Measurements from ENCODE around the gene FHOD3.

DNA sequence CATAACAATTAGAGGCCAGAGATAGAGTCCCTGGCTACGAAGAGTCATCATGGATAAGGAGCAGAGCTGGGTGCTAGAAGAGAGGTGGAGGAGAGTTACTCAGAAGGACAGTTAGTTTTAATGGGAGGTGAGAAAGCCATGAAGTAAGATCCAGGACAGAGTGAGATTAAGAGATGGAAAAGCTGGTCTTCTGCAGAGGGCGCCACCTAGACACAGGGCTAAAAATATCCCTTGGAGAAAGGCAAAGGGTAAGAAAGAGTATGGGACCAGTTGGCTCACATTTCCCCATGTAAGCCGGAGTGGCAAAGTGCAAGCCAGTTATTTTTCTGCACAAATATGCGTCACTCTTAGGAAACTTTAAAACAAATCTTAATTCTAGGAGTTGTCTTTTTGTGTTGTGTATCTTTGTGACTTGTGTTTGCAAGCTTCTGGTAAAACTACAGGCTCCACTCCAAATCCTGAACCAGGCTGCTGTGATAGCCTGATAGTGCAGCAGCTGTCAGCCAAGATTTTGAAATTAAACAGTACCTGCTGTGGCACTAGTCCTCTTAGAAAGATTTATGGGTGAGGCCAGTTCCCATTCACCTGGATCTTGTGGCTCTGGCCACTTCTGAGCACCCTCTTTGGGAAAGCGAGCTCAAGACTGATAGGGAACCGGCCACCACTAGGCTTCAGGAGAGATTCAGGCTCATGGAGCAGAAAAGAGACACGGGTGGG, 327.1 kb downstream of the FHOD3 start:
- TF ChIP-seq, protein P1, sequence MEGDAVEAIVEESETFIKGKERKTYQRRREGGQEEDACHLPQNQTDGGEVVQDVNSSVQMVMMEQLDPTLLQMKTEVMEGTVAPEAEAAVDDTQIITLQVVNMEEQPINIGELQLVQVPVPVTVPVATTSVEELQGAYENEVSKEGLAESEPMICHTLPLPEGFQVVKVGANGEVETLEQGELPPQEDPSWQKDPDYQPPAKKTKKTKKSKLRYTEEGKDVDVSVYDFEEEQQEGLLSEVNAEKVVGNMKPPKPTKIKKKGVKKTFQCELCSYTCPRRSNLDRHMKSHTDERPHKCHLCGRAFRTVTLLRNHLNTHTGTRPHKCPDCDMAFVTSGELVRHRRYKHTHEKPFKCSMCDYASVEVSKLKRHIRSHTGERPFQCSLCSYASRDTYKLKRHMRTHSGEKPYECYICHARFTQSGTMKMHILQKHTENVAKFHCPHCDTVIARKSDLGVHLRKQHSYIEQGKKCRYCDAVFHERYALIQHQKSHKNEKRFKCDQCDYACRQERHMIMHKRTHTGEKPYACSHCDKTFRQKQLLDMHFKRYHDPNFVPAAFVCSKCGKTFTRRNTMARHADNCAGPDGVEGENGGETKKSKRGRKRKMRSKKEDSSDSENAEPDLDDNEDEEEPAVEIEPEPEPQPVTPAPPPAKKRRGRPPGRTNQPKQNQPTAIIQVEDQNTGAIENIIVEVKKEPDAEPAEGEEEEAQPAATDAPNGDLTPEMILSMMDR (conservative IDR thresholded peaks at IDR 0.05; ENCODE audit: low read length) = no peak; the same call in 1 of the 2 replicates
- no peak for TF ChIP-seq EZH2phosphoT487 (IDR thresholded peaks at IDR 0.05; ENCODE audit: borderline replicate concordance)
